HEK293 (cell line): Measurements from ENCODE around the gene BAX.

ENCODE experiments used
- CTCF ChIA-PET: fragments of 350-600 bp; formaldehyde crosslinking; extraction: SDS; loops from one replicate; lab custom pipeline; 2021; ENCODE audit warnings: antibody characterized with exemption; lab: Yijun Ruan, JAX
- POLR2A ChIA-PET: fragments of 300-600 bp; formaldehyde crosslinking; extraction: SDS; loops from one replicate; lab custom pipeline; 2020; ENCODE audit warnings: antibody characterized with exemption, inconsistent platforms; lab: Yijun Ruan, JAX
- H3K27ac ChIP-seq: fragments of 200-500 bp; sonication (Bioruptor generic); 2 replicates; pipeline ENCODE4 v1.5.1; 2014; ENCODE audit warnings: low read depth, low read length, control low read depth, inconsistent platforms; ENCODE audit errors: extremely low read depth
- H3K36me3 ChIP-seq, 2 experiments: fragments of 200-500 bp in 1 of 2; sonication (Bioruptor generic) in 1 of 2; 1 replicate in 1 of 2; 2 replicates in 1 of 2; pipeline ENCODE4 v1.5.1; 2014 to 2017; ENCODE audit warnings: inconsistent platforms in 2 of 2, low read length in 2 of 2; ENCODE audit not compliant: control insufficient read depth in 2 of 2, insufficient read depth in 1 of 2
- H3K4me1 ChIP-seq: fragments of 200-500 bp; sonication (Bioruptor generic); 2 replicates; pipeline ENCODE4 v1.5.1; 2014; ENCODE audit warnings: mild to moderate bottlenecking, low read length, inconsistent platforms; ENCODE audit not compliant: control insufficient read depth, insufficient read depth
- H3K4me3 ChIP-seq: 2 replicates; pipeline ENCODE4 v1.5.1; 2011; ENCODE audit warnings: low read depth, mild to moderate bottlenecking, control low read depth, low read length, moderate library complexity
- H3K9me3 ChIP-seq: fragments of 200-500 bp; sonication (Bioruptor generic); 2 replicates; pipeline ENCODE4 v1.5.1; 2014; ENCODE audit warnings: low read depth, low read length, inconsistent platforms; ENCODE audit not compliant: control insufficient read depth, insufficient read depth
- GLI4 ChIP-seq: fragments of 450-650 bp; formaldehyde crosslinking; IDR thresholded peaks from 2 replicates; pipeline ENCODE4 v1.5.1; 2016; ENCODE audit warnings: missing biosample characterization, missing genetic modification characterization
- GLIS1 ChIP-seq: fragments of 450-650 bp; formaldehyde crosslinking; IDR thresholded peaks from 2 replicates; pipeline ENCODE4 v1.5.1; 2016; ENCODE audit warnings: missing biosample characterization, missing genetic modification characterization
- IKZF3 ChIP-seq: fragments of 450-650 bp; IDR thresholded peaks from 2 replicates; pipeline ENCODE4 v1.5.0; 2018; ENCODE audit warnings: missing biosample characterization, mild to moderate bottlenecking, missing genetic modification characterization, moderate library complexity
- KLF1 ChIP-seq: fragments of 450-650 bp; formaldehyde crosslinking; IDR thresholded peaks from 2 replicates; pipeline ENCODE4 v1.5.1; 2016; ENCODE audit warnings: missing biosample characterization, missing genetic modification characterization
- KLF10 ChIP-seq: fragments of 450-650 bp; IDR thresholded peaks from 2 replicates; pipeline ENCODE4 v1.5.1; 2018; ENCODE audit warnings: missing biosample characterization, mild to moderate bottlenecking, missing genetic modification characterization
- SP7 ChIP-seq: fragments of 450-650 bp; formaldehyde crosslinking; IDR thresholded peaks from 2 replicates; pipeline ENCODE4 v1.5.1; 2016; ENCODE audit warnings: missing biosample characterization, missing genetic modification characterization
- ZFP37 ChIP-seq: fragments of 450-650 bp; formaldehyde crosslinking; IDR thresholded peaks from 2 replicates; pipeline ENCODE4 v1.5.1; 2016; ENCODE audit warnings: missing biosample characterization, missing genetic modification characterization
- ZNF174 ChIP-seq: fragments of 450-650 bp; formaldehyde crosslinking; IDR thresholded peaks from 2 replicates; pipeline ENCODE4 v1.5.0; 2017; ENCODE audit warnings: missing biosample characterization, mild to moderate bottlenecking, missing genetic modification characterization
- ZNF2 ChIP-seq: fragments of 450-650 bp; formaldehyde crosslinking; IDR thresholded peaks from 2 replicates; pipeline ENCODE4 v1.5.1; 2016; ENCODE audit warnings: missing biosample characterization, missing genetic modification characterization
- ZNF394 ChIP-seq: fragments of 450-650 bp; formaldehyde crosslinking; IDR thresholded peaks from 2 replicates; pipeline ENCODE4 v1.5.1; 2016; ENCODE audit warnings: missing biosample characterization, missing genetic modification characterization, mild to moderate bottlenecking, moderate library complexity, borderline replicate concordance
- ZNF530 ChIP-seq: fragments of 450-650 bp; formaldehyde crosslinking; IDR thresholded peaks from 2 replicates; pipeline ENCODE4 v1.5.1; 2016; ENCODE audit warnings: low read depth, missing biosample characterization, missing genetic modification characterization
- ZNF549 ChIP-seq: fragments of 450-650 bp; IDR thresholded peaks from 2 replicates; pipeline ENCODE4 v1.5.1; 2018; ENCODE audit warnings: missing biosample characterization, missing genetic modification characterization, mild to moderate bottlenecking, inconsistent platforms, moderate library complexity
- ZNF600 ChIP-seq: fragments of 450-650 bp; formaldehyde crosslinking; IDR thresholded peaks from 2 replicates; pipeline ENCODE4 v1.5.1; 2016; ENCODE audit warnings: missing biosample characterization, missing genetic modification characterization
- ZNF747 ChIP-seq: fragments of 450-650 bp; formaldehyde crosslinking; IDR thresholded peaks from 2 replicates; pipeline ENCODE4 v1.5.1; 2016; ENCODE audit warnings: missing biosample characterization, missing genetic modification characterization
- TF ChIP-seq, protein P1 (sequence below): fragments of 450-650 bp; formaldehyde crosslinking; IDR thresholded peaks from 2 replicates; pipeline ENCODE4 v1.5.1; 2016; ENCODE audit warnings: missing biosample characterization, missing genetic modification characterization
- TF ChIP-seq, protein P2 (sequence below): fragments of 450-650 bp; formaldehyde crosslinking; IDR thresholded peaks from 2 replicates; pipeline ENCODE4 v1.5.1; 2016; ENCODE audit warnings: missing biosample characterization, missing genetic modification characterization
- TF ChIP-seq, protein P3 (sequence below): fragments of 450-650 bp; formaldehyde crosslinking; IDR thresholded peaks from 2 replicates; pipeline ENCODE4 v1.5.1; 2016; ENCODE audit warnings: missing biosample characterization, missing genetic modification characterization
- TF ChIP-seq, protein P4 (sequence below): fragments of 450-650 bp; formaldehyde crosslinking; IDR thresholded peaks from 2 replicates; pipeline ENCODE4 v1.5.1; 2016; ENCODE audit warnings: missing biosample characterization, missing genetic modification characterization, low read depth
- TF ChIP-seq, protein P5 (sequence below): fragments of 450-650 bp; formaldehyde crosslinking; IDR thresholded peaks from 2 replicates; pipeline ENCODE4 v1.5.1; 2016; ENCODE audit warnings: missing biosample characterization, missing genetic modification characterization, borderline replicate concordance

BAX gene

DNA sequence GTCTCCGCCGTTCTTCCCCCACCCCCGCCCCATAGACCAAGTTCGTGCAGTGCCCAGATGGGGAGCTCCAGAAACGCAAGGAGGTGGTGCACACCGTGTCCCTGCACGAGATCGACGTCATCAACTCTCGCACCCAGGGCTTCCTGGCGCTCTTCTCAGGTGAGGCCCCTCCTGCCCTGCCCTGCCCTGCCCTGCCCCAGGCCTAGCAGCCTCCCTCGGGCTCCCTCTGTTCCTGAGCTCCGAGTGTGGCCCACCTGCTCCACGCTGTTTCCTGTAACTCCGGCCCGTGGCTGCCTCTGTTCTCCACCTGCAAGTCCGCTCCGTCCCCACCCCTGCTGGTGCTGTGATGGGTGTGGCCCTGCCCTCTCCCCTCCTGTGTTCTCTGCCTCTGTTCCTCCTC is 55.8 kb downstream of the BAX start:
- ChIA-PET CTCF (interaction anchor here (0.7 to 9.4 kb wide), 3 partner anchors 12 to 67 kb away, joined by 3 to 133 read pairs (median 6); partner anchors contain the start of genes GYS1 and RUVBL2), POLR2A (interaction anchor here (1.3 to 2.5 kb wide), 2 partner anchors 10 to 17 kb away, joined by 3 to 7 read pairs; partner anchors contain the start of gene RUVBL2)
- Histone ChIP-seq H3K4me3 (no peak overlapping the region), H3K4me1 (no peaks in the 10 kb centered on the region)
- TF ChIP-seq IKZF3, result no peak
- peak; percentile 40; the same call in 1 of the 2 replicates for TF ChIP-seq KLF1
- TF ChIP-seq, protein P1, sequence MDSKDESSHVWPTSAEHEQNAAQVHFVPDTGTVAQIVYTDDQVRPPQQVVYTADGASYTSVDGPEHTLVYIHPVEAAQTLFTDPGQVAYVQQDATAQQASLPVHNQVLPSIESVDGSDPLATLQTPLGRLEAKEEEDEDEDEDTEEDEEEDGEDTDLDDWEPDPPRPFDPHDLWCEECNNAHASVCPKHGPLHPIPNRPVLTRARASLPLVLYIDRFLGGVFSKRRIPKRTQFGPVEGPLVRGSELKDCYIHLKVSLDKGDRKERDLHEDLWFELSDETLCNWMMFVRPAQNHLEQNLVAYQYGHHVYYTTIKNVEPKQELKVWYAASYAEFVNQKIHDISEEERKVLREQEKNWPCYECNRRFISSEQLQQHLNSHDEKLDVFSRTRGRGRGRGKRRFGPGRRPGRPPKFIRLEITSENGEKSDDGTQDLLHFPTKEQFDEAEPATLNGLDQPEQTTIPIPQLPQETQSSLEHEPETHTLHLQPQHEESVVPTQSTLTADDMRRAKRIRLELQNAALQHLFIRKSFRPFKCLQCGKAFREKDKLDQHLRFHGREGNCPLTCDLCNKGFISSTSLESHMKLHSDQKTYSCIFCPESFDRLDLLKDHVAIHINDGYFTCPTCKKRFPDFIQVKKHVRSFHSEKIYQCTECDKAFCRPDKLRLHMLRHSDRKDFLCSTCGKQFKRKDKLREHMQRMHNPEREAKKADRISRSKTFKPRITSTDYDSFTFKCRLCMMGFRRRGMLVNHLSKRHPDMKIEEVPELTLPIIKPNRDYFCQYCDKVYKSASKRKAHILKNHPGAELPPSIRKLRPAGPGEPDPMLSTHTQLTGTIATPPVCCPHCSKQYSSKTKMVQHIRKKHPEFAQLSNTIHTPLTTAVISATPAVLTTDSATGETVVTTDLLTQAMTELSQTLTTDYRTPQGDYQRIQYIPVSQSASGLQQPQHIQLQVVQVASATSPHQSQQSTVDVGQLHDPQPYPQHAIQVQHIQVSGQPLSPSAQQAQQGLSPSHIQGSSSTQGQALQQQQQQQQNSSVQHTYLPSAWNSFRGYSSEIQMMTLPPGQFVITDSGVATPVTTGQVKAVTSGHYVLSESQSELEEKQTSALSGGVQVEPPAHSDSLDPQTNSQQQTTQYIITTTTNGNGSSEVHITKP (tag by site-specific recombination), result 0 out of 2 replicates have a peak, but pooled peaks have one; percentile 11
- TF ChIP-seq ZNF600 (tag by site-specific recombination), result peak; percentile 45
- TF ChIP-seq, all 188 proteins: peak for 3
- Histone ChIP-seq H3K9me3 (no peaks in the 10 kb centered on the region), H3K36me3 (peaks cover 33 to 79% of the 10 kb centered on the region in 2 experiments; a peak in 2 of 3 replicates), H3K27ac (no peak overlapping the region)

DNA sequence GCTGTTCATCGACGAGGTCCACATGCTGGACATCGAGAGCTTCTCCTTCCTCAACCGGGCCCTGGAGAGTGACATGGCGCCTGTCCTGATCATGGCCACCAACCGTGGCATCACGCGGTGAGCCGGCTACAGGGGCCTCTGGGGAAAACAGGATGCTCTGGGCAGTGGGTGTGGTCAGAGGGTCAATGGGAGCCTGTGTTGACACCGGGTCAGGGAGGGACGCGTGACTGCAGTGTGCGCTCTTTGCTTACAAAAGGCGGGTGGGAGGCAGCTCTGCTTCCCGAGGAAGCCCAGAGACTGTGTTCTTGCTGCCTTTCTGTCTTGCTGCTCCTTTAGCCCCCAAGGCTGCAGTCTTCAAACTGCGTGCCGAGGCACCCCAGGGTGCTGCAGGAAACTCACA is 56.5 kb downstream of the BAX start:
- Histone ChIP-seq H3K4me1 (no peaks in the 10 kb centered on the region), H3K36me3 (peaks cover 30 to 80% of the 10 kb centered on the region in 2 experiments; a peak in 2 of 3 replicates), H3K9me3 (no peaks in the 10 kb centered on the region), H3K27ac (no peak overlapping the region), H3K4me3 (no peak overlapping the region)
- TF ChIP-seq, protein P2, sequence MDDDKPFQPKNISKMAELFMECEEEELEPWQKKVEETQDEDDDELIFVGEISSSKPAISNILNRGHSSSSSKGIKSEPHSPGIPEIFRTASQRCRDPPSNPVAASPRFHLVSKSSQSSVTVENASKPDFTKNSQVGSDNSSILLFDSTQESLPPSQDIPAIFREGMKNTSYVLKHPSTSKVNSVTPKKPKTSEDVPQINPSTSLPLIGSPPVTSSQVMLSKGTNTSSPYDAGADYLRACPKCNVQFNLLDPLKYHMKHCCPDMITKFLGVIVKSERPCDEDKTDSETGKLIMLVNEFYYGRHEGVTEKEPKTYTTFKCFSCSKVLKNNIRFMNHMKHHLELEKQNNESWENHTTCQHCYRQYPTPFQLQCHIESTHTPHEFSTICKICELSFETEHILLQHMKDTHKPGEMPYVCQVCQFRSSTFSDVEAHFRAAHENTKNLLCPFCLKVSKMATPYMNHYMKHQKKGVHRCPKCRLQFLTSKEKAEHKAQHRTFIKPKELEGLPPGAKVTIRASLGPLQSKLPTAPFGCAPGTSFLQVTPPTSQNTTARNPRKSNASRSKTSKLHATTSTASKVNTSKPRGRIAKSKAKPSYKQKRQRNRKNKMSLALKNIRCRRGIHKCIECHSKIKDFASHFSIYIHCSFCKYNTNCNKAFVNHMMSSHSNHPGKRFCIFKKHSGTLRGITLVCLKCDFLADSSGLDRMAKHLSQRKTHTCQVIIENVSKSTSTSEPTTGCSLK (tag by site-specific recombination), result no peak
- no peak for TF ChIP-seq ZNF394 (tag by site-specific recombination)
- no peak for TF ChIP-seq ZNF174 (tag by site-specific recombination)
- TF ChIP-seq, protein P3, sequence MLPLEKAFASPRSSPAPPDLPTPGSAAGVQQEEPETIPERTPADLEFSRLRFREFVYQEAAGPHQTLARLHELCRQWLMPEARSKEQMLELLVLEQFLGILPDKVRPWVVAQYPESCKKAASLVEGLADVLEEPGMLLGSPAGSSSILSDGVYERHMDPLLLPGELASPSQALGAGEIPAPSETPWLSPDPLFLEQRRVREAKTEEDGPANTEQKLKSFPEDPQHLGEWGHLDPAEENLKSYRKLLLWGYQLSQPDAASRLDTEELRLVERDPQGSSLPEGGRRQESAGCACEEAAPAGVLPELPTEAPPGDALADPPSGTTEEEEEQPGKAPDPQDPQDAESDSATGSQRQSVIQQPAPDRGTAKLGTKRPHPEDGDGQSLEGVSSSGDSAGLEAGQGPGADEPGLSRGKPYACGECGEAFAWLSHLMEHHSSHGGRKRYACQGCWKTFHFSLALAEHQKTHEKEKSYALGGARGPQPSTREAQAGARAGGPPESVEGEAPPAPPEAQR (tag by site-specific recombination), result no peak
- TF ChIP-seq SP7, result no peak
- TF ChIP-seq, protein P4, sequence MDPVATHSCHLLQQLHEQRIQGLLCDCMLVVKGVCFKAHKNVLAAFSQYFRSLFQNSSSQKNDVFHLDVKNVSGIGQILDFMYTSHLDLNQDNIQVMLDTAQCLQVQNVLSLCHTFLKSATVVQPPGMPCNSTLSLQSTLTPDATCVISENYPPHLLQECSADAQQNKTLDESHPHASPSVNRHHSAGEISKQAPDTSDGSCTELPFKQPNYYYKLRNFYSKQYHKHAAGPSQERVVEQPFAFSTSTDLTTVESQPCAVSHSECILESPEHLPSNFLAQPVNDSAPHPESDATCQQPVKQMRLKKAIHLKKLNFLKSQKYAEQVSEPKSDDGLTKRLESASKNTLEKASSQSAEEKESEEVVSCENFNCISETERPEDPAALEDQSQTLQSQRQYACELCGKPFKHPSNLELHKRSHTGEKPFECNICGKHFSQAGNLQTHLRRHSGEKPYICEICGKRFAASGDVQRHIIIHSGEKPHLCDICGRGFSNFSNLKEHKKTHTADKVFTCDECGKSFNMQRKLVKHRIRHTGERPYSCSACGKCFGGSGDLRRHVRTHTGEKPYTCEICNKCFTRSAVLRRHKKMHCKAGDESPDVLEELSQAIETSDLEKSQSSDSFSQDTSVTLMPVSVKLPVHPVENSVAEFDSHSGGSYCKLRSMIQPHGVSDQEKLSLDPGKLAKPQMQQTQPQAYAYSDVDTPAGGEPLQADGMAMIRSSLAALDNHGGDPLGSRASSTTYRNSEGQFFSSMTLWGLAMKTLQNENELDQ (tag by site-specific recombination), result no peak
- TF ChIP-seq ZNF2 (tag by site-specific recombination), result no peak
- TF ChIP-seq ZNF530, result no peak
- TF ChIP-seq ZNF549, result no peak
- TF ChIP-seq GLIS1 (tag by site-specific recombination), result no peak
- TF ChIP-seq ZFP37, result no peak
- no peak for TF ChIP-seq KLF10 (tag by site-specific recombination)
- TF ChIP-seq, protein P5, sequence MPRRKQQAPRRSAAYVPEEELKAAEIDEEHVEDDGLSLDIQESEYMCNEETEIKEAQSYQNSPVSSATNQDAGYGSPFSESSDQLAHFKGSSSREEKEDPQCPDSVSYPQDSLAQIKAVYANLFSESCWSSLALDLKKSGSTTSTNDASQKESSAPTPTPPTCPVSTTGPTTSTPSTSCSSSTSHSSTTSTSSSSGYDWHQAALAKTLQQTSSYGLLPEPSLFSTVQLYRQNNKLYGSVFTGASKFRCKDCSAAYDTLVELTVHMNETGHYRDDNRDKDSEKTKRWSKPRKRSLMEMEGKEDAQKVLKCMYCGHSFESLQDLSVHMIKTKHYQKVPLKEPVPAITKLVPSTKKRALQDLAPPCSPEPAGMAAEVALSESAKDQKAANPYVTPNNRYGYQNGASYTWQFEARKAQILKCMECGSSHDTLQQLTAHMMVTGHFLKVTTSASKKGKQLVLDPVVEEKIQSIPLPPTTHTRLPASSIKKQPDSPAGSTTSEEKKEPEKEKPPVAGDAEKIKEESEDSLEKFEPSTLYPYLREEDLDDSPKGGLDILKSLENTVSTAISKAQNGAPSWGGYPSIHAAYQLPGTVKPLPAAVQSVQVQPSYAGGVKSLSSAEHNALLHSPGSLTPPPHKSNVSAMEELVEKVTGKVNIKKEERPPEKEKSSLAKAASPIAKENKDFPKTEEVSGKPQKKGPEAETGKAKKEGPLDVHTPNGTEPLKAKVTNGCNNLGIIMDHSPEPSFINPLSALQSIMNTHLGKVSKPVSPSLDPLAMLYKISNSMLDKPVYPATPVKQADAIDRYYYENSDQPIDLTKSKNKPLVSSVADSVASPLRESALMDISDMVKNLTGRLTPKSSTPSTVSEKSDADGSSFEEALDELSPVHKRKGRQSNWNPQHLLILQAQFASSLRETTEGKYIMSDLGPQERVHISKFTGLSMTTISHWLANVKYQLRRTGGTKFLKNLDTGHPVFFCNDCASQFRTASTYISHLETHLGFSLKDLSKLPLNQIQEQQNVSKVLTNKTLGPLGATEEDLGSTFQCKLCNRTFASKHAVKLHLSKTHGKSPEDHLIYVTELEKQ (tag by site-specific recombination), result no peak
- no peak for TF ChIP-seq ZNF747
- TF ChIP-seq GLI4, result no peak
- ChIA-PET CTCF (interaction anchor here (0.7 to 9.4 kb wide), 3 partner anchors 12 to 66 kb away, joined by 3 to 133 read pairs (median 6); partner anchors contain the start of genes GYS1 and RUVBL2), POLR2A (no interaction called here)
